Measurements from ENCODE around the gene NUP210L.
"Not testable (repeated sequence)": the region's sequence is repeated elsewhere in the genome, so short reads cannot be mapped to it uniquely, and the experiment has no call there.

The NUP210L gene

DNA sequence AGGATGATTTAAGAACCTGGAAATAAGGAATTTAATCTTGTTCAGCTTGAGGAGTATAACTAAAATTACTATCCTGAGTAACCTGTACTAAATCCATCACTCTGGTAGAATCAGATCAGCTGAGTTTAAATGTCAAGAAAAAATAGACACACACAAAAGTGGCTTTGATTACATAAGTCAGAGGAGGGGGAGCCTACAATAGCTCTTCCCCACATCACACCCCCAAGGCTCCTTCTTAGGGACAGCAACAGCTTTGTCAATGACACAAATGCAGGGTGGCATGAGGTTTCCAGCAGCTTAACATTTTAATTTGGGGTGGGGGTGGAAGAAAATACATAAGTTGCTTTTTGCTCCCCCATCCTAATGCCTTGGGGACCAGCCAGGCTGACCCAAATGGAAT is 12.6 kb upstream of the NUP210L start:
- DNase-seq = no peak

DNA sequence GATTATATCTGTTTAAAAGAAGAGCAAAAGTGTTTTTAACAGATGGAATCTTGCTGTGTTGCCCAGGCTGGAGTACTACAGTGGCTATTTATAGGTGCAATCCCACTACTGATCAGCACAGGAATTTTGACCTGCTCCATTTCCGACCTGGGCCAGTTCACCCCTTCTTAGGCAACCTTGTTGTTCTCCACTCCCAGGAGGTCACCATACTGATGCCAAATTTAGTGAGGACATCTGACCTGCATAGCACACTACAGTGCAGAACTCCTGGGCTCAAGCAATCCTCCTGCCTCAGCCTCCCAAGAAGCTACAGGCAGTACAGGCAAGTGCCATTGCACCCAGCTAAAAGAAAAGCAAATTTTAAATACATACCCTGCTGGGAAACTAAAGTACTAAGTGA is 11.3 kb upstream of the NUP210L start:
- DNase-seq = no peak

- no peak for DNase-seq
Measured at GRCh38 chr1:154159554-154159953, 4.7 kb upstream of the NUP210L start.

DNA sequence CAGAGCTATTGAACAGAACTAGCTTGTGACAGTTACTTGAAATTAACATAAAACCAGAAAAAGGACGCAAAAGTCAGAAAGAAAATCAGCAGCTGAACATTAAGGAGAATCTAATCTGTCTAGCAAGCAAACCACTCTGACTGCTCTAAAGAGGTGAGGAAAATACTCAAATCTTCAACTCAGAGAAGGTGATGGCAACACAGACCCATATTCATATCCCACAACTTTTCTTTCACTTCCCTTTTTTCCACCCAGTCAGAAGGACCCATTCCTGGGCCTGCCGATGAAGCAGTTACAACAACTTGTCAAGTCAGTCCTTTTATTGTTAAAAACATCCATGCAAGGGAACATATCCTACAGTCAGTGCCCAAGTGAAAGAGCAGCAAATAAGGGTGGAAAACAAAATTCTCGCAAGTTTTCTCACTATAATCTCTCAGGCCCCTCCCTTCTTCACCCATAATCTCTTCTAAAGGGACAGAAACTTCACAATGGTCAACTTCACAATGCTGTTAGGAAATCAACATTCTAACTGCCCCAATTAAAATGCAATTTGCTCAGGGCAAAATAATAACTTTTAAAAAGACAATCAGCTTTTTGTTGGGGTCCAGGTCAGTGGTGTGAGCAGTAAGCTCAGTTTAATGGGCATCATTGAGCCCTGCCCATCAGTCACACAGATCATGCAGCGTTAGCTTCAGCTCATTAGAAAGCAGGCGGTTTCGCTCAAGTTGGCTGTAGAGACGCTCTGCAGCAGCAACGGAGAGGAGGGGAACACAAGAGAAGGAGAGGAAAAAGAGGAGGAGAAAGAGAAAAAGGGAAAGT is 3.6 kb upstream of the NUP210L start:
- DNase-seq = no peak

- DNase-seq = peak; percentile 60
Measured at GRCh38 chr1:154157520-154158306, 2.8 kb upstream of the NUP210L start.

DNA sequence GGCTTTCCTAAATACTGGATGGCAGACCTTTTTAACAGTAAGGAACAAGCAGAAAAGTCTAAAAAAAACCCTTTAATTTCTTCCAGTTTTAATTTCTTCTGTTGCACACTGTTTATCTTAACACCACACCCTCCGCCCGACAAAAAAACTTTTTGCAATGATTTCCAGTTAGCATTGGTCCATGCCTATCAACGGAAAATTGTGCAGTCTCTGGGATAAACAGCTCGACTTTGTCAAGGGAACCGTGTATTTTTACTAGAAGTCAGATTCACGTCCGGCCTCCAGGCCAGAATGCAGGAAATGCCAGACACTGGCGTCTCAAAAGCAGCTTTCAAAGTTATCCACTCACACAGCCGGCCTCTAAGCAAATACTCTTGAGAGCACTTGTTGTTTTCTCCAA is 378 bp upstream of the NUP210L start:
- DNase-seq = peak; percentile 60

GRCh38 chr1:154154053-154154452 is 820 bp downstream of the NUP210L start:
- no peak for DNase-seq

DNA sequence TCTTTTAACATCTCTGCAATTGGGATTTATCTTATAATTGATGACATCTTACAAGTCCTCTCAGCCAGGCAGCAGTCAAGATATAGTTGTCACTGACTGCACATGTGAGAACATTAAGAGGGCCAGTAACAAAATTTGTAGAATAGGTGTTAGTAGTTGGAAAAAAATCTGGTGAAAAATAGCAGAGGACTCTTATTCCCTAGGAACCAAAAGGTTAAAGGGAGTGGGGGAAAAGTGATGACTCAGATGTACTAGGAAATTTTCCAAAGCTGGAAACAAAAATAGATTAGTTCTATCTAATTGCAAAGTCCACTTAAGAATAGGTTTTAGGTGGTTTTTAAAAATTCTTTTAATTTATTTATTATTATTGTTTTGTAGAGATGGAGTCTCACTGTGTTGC is 3.6 kb downstream of the NUP210L start:
- no peak for DNase-seq

- no peak for DNase-seq
Measured at GRCh38 chr1:154148807-154149206, 6.1 kb downstream of the NUP210L start.

- DNase-seq = not testable (repeated sequence)
Measured at GRCh38 chr1:154147505-154147904, 7.4 kb downstream of the NUP210L start.

DNA sequence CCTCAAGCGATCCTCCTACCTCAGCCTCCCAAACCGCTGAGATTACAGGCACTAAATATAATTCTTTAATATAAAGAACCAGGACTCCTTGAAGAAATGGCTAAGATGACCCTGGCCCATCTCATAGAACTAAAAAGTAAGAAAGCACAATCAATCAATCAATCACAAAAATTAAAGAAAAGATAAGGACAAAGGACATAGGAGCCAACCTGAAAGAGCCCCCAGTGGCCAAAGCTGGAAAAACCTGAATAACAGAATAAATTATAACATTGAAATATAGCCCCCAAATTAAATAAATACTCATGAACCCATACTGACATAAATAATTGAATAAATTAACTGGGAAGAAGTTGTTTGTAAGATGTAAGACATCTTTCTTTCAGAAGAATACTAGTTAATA is 8.9 kb downstream of the NUP210L start:
- no peak for DNase-seq

DNA sequence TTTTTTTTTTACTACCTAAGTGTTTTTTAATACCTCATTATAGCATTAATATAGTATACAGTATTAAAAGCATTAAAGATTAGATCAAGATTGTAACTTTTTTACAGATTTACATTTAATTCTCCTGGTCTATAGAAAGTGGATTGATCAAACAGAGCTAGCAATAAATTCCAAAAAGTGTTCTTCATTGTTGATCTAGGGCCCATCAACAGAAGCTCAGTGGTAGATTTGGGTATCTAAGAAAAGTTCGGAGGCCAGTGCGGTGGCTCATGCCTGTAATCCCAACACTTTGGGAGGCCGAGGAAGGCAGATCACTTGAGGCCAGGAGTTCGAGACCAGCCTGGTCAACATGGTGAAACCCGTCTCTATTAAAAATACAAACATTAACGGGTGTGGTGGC is 12.5 kb downstream of the NUP210L start:
- no peak for DNase-seq

DNA sequence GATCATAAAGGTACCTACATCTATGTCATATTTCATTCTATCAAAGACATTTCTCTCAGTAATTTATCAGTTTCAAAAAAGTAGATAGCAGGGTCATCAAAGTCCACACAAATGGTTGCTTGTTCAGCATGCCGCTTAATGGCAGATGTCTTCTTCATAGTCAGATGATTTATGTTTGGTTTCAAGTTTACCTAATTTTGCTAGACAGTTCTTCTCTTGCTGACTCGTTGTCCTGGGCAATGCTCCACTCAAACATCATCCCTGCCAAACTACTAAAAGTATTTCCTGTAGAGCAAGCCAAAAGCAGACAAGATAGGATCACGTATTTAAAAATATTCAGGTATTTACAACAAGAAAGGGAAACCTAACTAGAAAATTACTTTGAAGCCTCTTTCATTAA is 13.6 kb downstream of the NUP210L start:
- no peak for DNase-seq

- no peak for DNase-seq
Measured at GRCh38 chr1:154137888-154138287, 17.0 kb downstream of the NUP210L start.

DNA sequence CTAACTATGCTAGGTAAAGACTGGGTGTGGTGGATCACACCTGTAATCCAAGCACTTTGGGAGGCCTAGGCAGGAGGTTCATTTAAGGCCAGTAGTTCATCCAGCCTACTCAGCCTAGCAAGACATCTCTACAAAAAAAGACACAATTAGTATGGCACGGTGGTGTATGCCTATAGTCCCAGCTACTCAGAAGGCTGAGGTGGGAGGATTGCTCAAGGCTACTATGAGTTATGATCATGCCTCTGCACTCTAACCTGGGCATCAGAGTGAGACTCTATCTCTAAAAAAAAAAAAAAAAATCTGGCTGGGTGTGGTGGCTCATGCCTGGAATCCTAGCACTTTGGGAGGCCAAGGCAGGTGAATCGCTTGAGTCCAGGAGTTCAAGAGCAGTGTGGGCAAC is 21.6 kb downstream of the NUP210L start:
- no peak for DNase-seq

DNA sequence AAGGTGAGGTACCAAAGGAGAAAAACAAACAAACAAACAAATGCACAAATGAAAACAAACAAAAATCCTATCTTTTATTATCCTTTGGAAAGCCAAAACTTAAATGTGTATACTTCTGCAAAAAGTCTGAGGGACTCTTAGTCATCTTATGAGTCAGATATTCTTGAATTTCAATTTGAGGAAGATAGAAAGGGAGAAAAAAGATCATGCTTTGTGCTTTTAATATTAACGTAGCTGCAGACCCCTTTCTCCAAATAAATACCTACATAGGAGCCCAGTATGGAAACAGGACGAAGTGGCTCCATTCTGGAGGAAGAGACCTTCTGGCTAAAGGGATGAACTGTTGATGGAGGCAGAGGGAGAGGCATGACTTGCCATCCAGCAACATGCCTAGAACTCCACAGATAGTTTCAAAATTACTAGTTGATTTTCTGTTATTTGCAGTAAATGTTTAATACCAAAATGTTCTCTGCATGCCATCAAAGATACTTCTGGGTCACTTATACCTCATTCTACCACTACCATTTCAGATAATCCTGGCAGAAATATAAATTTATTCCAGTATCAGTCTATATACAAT is 25.4 kb downstream of the NUP210L start:
- DNase-seq = no peak

- DNase-seq = not testable (repeated sequence)
Measured at GRCh38 chr1:154123205-154123604, 31.7 kb downstream of the NUP210L start.

GRCh38 chr1:154117642-154118041 is 37.2 kb downstream of the NUP210L start:
- DNase-seq = no peak

- DNase-seq = no peak
Measured at GRCh38 chr1:154115180-154115579, 39.7 kb downstream of the NUP210L start.

GRCh38 chr1:154104433-154105082 is 50.3 kb downstream of the NUP210L start:
- DNase-seq = no peak

- DNase-seq = not testable (repeated sequence)
Measured at GRCh38 chr1:154100141-154100540, 54.7 kb downstream of the NUP210L start.

DNA sequence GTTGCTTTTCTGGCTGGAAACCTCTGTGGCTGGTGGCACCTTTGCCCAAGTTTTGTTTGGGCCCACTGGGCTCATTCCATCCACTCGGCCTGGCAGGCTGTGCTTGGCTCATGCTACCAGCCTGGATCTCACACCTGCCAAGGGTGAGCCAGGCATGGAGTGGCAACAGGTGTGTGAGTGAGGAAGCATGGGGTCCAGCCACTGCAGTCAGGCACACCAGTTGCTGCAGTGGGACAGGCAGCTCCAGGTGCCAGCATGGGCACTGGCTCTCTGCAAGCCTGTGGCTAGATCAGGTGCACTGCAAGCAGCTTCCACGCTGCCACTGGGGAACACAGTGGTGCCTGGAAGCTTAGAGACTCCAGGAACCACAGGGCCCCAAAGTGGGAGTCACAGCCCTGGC is 57.0 kb downstream of the NUP210L start:
- DNase-seq = no peak

- DNase-seq = no peak
Measured at GRCh38 chr1:154095456-154096060, 59.3 kb downstream of the NUP210L start.

Measured in islet precursor cell (in vitro differentiated cells).